Kidney (tissue), 14 donors: Measurements from ENCODE around the gene WDR70. TPM values are rescaled to one million over a fixed set of nuclear protein-coding genes. Genes with fewer than 3 reads are reported as not detected.
"Not testable (repeated sequence)": the region's sequence is repeated elsewhere in the genome, so short reads cannot be mapped to it uniquely, and the experiment has no call there.

Source experiments
- DNase-seq, 5 donors: peaks; one replicate each; pipeline ENCODE4 v3.0.0-alpha.2; 2013 to 2020
- FAIRE-seq: peaks from 2 replicates; lab custom pipeline; 2012; peaks lifted over from hg19 to GRCh38; lab: Jason Lieb, UNC
- H3K27ac ChIP-seq, 2 donors: one replicate each; pipeline ENCODE4 v1.7.0; 2013; ENCODE audit warnings: low read depth in 2 of 2, low read length in 2 of 2, inconsistent platforms in 1 of 2
- H3K27me3 ChIP-seq: one replicate; pipeline ENCODE4 v1.7.1; 2013; ENCODE audit warnings: low read length, inconsistent platforms; ENCODE audit not compliant: control insufficient read depth, insufficient read depth
- H3K36me3 ChIP-seq, 3 donors: one replicate each; pipeline versions ENCODE4 v1.7.0 to v1.7.1; 2013; ENCODE audit warnings: low read length in 3 of 3, control low read depth in 1 of 3, inconsistent platforms in 1 of 3; ENCODE audit not compliant: insufficient read depth in 3 of 3, control insufficient read depth in 2 of 3
- H3K4me1 ChIP-seq, 3 donors: one replicate each; pipeline versions ENCODE4 v1.7.0 to v1.7.1; 2013; ENCODE audit warnings: low read length in 3 of 3, inconsistent platforms in 1 of 3, low read depth in 1 of 3; ENCODE audit not compliant: control insufficient read depth in 2 of 3, insufficient read depth in 2 of 3
- H3K4me3 ChIP-seq, 3 donors: one replicate each; pipeline versions ENCODE4 v1.7.0 to v1.8.1; 2013; ENCODE audit warnings: low read length in 3 of 3, control low read depth in 1 of 3, inconsistent platforms in 1 of 3
- H3K9ac ChIP-seq, 3 donors: one replicate each; pipeline versions ENCODE4 v1.7.0 to v1.7.1; 2013; ENCODE audit warnings: low read length in 3 of 3, control low read depth in 1 of 3, inconsistent platforms in 1 of 3
- H3K9me3 ChIP-seq, 3 donors: one replicate each; pipeline versions ENCODE4 v1.7.0 to v1.7.1; 2013; ENCODE audit warnings: low read length in 3 of 3, control low read depth in 1 of 3, inconsistent platforms in 1 of 3; ENCODE audit not compliant: control insufficient read depth in 2 of 3, insufficient read depth in 1 of 3
- intact Hi-C: fragments of 100-400 bp; cut with DNase I; formaldehyde crosslinking; loops from one replicate; pipeline ENCODE4 v1.11.1; 2022
- polyA plus RNA-seq: library from polyadenylated mRNA; stranded (reverse); fragments of 350-450 nt; fragmentation: Illumina TruSeq; extraction: RNeasy Lipid Tissue Mini Kit (QIAGEN cat#74804); gene quantifications from one replicate; pipeline ENCODE4 v1.2.3, GENCODE V29; 2014; ENCODE audit warnings: low read depth, low replicate concordance; ENCODE audit not compliant: insufficient read depth
- total RNA-seq: library from RNA; stranded (reverse); fragmentation: NEBNext Ultra II Directional; extraction: Animal tissue kit (Norgen Biotek cat#: 25700); gene quantifications from one replicate; pipeline ENCODE4 v1.2.1, GENCODE V29; 2021
- TF ChIP-seq, protein P1 (sequence below): IDR thresholded peaks from 3 replicates; pipeline ENCODE4 v1.5.1; 2012; ENCODE audit warnings: mild to moderate bottlenecking, moderate library complexity, borderline replicate concordance; ENCODE audit not compliant: insufficient read depth; ENCODE audit errors: extremely low read depth
- donor health status: control.
- donor health status: control.
- donor health status: control.
- donor health status: control.
- donor health status: control.
- donor health status: DM: yes; HTN: yes; CAD: no.
- donor health status: Normal renal cell carcinoma (clear cell type).

WDR70 gene
- total and polyA plus RNA-seq, 2 donors from 2014 or later = 27.2 to 32.3 TPM

DNA sequence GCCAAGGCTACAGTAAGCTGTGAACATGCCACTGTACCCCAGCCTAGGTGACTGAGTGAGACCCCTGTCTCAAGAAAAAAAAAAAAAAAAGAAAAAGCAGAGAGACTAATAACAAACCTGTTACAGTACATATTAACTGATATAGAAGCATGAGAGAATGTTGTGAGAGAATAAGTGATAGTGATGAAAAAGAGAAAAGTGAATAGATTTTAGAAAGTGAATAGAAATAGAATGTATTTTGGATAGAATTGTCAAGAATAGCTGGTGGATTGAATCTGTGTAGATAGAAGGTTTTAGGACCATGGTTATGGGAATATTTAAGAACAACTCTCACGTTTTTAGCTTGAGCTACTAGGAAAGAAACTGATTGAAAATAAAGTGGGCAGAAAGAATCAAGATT lies 135.8 kb downstream of the WDR70 start:
- H3K9me3 ChIP-seq = peaks cover 0 to 3% (median 0%) of the 10 kb centered on the region in 3 donors
- no peaks in the 10 kb centered on the region for H3K36me3 ChIP-seq
- no peaks in the 10 kb centered on the region for H3K27me3 ChIP-seq
- no peak overlapping the region for H3K27ac ChIP-seq
- TF ChIP-seq, protein P1, sequence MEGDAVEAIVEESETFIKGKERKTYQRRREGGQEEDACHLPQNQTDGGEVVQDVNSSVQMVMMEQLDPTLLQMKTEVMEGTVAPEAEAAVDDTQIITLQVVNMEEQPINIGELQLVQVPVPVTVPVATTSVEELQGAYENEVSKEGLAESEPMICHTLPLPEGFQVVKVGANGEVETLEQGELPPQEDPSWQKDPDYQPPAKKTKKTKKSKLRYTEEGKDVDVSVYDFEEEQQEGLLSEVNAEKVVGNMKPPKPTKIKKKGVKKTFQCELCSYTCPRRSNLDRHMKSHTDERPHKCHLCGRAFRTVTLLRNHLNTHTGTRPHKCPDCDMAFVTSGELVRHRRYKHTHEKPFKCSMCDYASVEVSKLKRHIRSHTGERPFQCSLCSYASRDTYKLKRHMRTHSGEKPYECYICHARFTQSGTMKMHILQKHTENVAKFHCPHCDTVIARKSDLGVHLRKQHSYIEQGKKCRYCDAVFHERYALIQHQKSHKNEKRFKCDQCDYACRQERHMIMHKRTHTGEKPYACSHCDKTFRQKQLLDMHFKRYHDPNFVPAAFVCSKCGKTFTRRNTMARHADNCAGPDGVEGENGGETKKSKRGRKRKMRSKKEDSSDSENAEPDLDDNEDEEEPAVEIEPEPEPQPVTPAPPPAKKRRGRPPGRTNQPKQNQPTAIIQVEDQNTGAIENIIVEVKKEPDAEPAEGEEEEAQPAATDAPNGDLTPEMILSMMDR = no peak
- H3K4me1 ChIP-seq = no peaks in the 10 kb centered on the region
- H3K4me3 ChIP-seq = no peak overlapping the region
- intact Hi-C loops = no loop called here
- FAIRE-seq (no peak), DNase-seq (no peak)
- H3K9ac ChIP-seq = no peak overlapping the region

DNA sequence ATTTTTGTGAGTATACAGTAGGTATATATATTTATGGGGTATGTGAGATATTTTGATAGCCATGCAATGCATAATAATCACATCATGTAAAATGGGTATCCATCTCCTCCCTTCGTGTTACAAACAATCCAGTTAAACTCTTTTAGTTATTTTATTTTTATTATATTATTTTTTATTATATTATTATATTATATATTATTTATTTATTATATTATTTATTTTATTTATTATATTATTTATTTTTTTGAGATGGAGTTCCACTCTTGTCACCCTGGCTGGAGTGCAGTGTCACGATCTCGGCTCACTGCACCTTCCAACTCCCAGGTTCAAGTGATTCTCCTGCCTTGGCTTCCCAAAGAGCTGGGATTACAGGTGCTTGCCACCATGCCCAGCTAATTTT lies 138.6 kb downstream of the WDR70 start:
- H3K36me3 ChIP-seq = no peaks in the 10 kb centered on the region
- FAIRE-seq = no peak
- intact Hi-C loops = no loop called here
- no peak for DNase-seq
- TF ChIP-seq, protein P1 = no peak
- H3K9me3 ChIP-seq = peaks cover 0 to 3% (median 0%) of the 10 kb centered on the region in 3 donors
- H3K27ac ChIP-seq = no peak overlapping the region
- no peak overlapping the region for H3K9ac ChIP-seq
- H3K4me3 ChIP-seq = no peak overlapping the region
- no peaks in the 10 kb centered on the region for H3K4me1 ChIP-seq
- no peaks in the 10 kb centered on the region for H3K27me3 ChIP-seq

DNA sequence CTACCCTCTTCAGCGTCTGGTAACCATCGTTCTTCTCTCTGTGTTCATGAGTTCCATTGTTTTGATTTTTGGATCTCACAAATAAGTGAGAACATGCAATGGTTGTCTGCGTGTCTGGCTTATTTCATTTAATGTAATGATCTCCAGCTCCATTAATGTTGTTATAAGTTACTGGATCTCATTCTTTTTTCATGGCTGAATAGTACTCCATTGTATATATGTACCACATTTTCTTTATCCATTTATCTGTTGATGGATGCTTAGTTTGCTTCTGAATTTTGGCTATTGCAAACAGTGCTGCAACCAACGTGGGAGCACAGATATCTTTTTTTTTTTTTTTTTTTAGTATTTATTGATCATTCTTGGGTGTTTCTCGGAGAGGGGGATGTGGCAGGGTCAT lies 139.2 kb downstream of the WDR70 start:
- FAIRE-seq, H3K4me3 ChIP-seq, H3K4me1 ChIP-seq, H3K27ac ChIP-seq, H3K27me3 ChIP-seq, DNase-seq, H3K36me3 ChIP-seq, intact Hi-C loops, H3K9ac ChIP-seq, H3K9me3 ChIP-seq: not testable (repeated sequence)

DNA sequence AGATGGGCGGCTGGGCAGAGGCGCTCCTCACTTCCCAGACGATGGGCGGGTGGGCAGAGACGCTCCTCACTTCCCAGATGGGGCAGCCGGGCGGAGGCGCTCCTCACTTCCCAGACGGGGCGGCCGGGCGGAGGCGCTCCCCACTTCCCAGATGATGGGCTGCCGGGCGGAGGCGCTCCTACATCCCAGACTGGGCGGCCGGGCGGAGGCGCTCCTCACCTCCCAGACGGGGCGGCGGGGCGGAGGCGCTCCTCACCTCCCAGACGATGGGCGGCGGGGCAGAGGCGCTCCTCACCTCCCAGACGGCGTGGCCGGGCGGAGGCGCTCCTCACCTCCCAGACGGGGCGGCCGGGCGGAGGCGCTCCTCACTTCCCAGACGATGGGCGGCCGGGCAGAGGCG lies 140.2 kb downstream of the WDR70 start:
- intact Hi-C loops = no loop called here
- H3K9me3 ChIP-seq = peaks cover 0 to 3% (median 0%) of the 10 kb centered on the region in 3 donors
- DNase-seq = no peak

More for the DNA sequence above, 140.2 kb downstream of the WDR70 start:
- Histone ChIP-seq H3K27ac (no peak overlapping the region), H3K4me3 (no peak overlapping the region), H3K27me3 (no peaks in the 10 kb centered on the region), H3K4me1 (no peaks in the 10 kb centered on the region), H3K36me3 (no peaks in the 10 kb centered on the region), H3K9ac (no peak overlapping the region)
- FAIRE-seq = no peak
- TF ChIP-seq, protein P1 = no peak
